Mononuclear cell (primary cell): ENCODE measurements around the gene RCHY1. TPM values are rescaled to one million over a fixed set of nuclear protein-coding genes. Genes with fewer than 3 reads are reported as not detected.
"Not testable (repeated sequence)": the region's sequence is repeated elsewhere in the genome, so short reads cannot be mapped to it uniquely, and the experiment has no call there.

ENCODE experiments used
- H3K27me3 ChIP-seq: 2 replicates; pipeline ENCODE4 v1.6.0; 2011; ENCODE audit warnings: low read length, control low read depth; ENCODE audit not compliant: insufficient read depth
- H3K4me1 ChIP-seq: 2 replicates; pipeline ENCODE4 v1.5.1; 2011; ENCODE audit warnings: mild to moderate bottlenecking, low read length, control low read depth; ENCODE audit not compliant: insufficient read depth
- H3K4me3 ChIP-seq: 2 replicates; pipeline ENCODE4 v1.5.1; 2011; ENCODE audit warnings: mild to moderate bottlenecking, low read length, moderate library complexity
- H3K9me3 ChIP-seq: 2 replicates; pipeline ENCODE4 v1.5.1; 2011; ENCODE audit warnings: low read depth, mild to moderate bottlenecking, control low read depth, low read length
- total RNA-seq: library from RNA; depleted of rRNA; stranded (reverse); fragments of >200 nt; gene quantifications from one replicate; pipeline ENCODE4 v1.2.3, GENCODE V29; 2012

RCHY1 gene
- total RNA-seq, 1 donor = 52.4 TPM

DNA sequence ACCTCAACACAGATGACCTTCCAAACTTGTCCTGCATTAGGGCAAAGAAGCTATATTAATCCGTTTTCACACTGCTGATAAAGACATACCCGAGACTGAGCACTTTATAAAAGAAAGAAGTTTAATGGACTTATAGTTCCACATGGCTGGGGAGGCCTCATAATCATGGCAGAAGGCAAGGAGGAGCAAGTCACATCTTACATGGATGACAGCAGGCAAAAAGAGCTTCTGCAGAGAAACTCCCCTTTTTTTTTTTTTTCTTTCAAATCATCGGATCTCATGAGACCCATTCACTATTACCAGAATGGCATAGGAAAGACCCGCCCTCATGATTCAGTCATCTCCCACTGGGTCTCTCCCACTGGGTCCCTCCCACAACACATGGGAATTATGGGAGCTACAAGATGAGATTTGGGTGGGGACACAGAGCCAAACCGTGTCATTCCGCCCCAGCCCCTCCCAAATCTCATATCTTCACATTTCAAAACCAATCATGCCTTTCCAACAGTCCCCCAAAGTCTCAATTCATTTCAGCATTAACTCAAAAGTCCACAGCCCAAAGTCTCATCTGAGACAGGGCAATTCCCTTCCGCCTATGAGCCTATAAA, 17.4 kb upstream of the RCHY1 start:
- H3K9me3 ChIP-seq, H3K4me1 ChIP-seq, H3K4me3 ChIP-seq, H3K27me3 ChIP-seq: not testable (repeated sequence)

DNA sequence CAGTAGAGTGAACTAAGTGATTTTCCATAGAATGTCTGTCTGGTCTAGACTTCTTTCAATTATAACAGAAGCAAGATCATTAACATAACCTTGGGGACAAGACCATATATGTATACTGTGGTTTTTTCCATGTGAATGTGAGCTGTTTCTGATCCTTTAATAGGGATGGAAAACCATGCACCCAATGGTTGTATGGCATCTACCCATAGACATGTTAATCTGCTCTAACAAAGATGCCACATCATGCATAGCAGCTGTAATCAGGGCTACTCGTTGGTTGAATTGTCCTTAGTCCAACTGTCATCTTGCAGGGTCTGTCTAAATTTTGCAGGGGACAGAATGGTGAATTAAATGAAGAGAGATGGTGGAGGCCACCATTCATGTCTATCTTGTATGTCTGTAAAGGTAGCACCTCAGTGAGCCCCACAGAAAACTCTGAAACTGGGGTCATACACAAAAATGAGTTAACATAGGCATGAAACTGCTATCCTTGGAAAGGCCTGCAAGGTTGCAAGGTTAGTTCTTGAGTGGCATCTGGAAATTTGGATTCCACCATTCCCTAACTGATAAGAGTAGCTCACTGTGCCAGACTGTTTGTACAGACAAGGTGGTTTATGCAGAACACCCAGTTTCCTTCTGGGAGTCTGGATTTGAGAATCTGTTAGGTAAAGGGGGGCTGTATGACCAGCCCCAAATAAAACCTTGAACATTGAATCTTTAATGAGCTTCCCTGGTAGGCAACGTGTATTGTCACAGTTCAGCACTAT, 16.5 kb upstream of the RCHY1 start:
- Histone ChIP-seq H3K9me3 (no peaks in the 10 kb centered on the region), H3K27me3 (no peaks in the 10 kb centered on the region), H3K4me3 (no peak overlapping the region), H3K4me1 (no peaks in the 10 kb centered on the region)

DNA sequence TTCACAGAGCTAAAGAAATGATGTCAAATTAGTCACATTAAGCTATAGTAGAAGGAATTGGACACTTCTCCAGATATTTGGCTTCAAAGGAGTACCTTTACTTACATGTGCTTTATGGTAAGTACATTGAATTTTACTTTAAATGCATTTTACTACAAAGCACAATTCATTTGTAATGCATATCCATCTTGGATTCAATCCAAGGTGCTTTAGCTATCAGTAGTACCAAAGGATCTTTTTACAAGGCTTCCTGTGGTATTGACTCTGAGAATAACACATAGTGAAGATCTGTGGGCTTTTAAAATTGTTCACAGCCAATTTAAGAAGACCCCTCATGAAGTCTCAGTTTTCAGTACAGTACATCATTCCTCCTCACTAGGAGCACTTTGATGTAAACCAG, 13.3 kb upstream of the RCHY1 start:
- no peaks in the 10 kb centered on the region for H3K9me3 ChIP-seq
- H3K4me3 ChIP-seq = no peak overlapping the region
- no peaks in the 10 kb centered on the region for H3K4me1 ChIP-seq
- H3K27me3 ChIP-seq = no peaks in the 10 kb centered on the region

DNA sequence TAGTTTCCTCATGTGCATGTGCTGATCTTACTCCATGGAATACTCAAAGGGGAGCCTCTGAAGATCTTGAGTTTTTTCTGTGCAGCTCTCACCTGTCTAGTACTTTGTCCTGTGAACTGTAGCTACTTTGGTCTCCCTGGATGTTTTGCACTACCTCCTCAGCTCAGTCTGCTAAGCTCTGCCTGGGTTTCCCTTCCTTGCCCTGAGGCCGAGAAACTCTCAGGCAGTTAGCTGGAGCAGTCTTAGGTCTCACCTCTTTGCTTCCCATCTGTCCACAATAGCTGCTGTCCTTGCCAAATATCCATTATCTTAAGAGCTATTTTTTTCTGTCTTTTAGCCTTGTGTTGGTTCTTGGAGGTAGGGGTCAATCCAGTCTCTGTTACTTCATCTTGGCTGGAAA, 11.7 kb upstream of the RCHY1 start:
- Histone ChIP-seq H3K4me1 (no peaks in the 10 kb centered on the region), H3K9me3 (no peaks in the 10 kb centered on the region), H3K4me3 (no peak overlapping the region), H3K27me3 (no peaks in the 10 kb centered on the region)

DNA sequence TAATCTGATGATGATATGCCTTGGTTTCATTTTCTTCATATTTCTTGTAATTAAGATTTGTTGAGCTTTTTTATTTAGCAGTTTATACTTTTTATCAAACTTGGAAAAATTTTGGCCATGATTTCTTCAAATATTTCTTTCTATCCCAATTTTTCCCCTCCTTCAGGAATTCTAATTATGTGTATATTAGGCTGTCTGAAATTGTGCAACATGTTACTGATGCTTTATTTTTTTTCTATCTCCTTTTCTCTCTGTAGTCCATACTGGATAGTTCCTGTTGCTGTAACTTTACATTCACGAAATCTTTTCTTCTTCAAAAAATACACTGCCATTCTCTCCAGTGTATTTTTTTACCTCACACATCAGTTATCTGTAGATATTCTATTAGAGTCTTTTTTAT, 10.9 kb upstream of the RCHY1 start:
- Histone ChIP-seq H3K9me3 (no peaks in the 10 kb centered on the region), H3K4me1 (no peaks in the 10 kb centered on the region), H3K4me3 (no peak overlapping the region), H3K27me3 (no peaks in the 10 kb centered on the region)

DNA sequence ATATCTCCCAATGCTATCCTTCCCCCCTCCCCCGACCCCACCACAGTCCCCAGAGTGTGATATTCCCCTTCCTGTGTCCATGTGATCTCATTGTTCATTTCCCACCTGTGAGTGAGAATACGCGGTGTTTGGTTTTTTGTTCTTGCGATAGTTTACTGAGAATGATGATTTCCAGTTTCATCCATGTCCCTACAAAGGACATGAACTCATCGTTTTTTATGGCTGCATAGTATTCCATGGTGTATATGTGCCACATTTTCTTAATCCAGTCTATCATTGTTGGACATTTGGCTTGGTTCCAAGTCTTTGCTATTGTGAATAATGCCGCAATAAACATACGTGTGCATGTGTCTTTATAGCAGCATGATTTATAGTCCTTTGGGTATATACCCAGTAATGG, 5.2 kb upstream of the RCHY1 start:
- H3K27me3 ChIP-seq, H3K9me3 ChIP-seq, H3K4me3 ChIP-seq, H3K4me1 ChIP-seq: not testable (repeated sequence)

DNA sequence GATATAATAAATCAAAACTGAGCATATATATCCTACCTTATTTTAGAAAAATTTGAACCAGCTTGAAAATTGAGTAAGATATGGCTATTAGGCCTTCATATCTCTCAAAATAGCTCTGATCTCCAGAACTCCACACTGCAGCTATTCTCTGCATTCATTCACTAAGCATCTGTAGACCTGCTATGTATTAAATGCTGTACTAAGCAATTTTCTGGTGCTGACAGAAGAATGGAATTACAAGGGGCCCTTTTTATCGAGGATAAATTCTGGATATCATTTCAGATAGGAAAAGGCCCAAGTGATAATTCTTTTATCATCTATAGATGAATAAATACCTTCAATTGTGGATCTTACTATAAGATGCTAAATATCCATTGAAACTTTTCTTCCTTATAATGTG, 1.9 kb upstream of the RCHY1 start:
- Histone ChIP-seq H3K4me3 (no peak overlapping the region), H3K9me3 (no peaks in the 10 kb centered on the region), H3K4me1 (peaks cover 34% of the 10 kb centered on the region), H3K27me3 (no peaks in the 10 kb centered on the region)

DNA sequence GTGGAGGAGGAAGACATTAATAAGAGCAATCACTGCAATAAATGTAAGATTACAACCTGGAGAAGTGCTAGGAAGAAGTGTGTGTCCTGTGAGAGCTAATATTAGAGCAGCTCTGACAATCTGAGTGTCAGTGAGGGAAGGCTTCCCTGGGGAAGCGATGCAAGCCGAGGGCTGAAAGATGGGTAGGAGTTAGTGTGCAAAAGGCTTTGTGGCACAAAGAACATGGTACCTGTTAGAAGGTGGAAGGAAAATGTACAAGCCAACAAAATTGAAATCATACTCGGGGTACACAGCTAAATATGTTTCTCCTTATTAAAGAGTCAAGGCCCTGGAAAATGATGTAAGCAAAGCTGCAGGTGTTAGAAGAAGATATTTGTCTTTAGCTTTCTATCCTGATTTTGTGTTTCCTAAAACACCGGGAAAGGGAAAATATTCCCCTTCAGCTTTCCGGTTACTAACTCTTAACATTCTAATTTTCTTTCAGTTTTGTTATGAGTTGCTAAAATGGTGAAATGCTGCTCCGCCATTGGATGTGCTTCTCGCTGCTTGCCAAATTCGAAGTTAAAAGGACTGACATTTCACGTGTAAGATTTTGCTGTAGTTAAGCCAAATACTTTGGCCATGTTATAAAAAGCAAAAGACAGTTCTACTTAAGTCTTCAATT, 878 bp upstream of the RCHY1 start:
- peaks cover 42% of the 10 kb centered on the region for H3K4me1 ChIP-seq
- H3K9me3 ChIP-seq = no peaks in the 10 kb centered on the region
- peak overlapping the region; percentile 83 for H3K4me3 ChIP-seq
- no peaks in the 10 kb centered on the region for H3K27me3 ChIP-seq

DNA sequence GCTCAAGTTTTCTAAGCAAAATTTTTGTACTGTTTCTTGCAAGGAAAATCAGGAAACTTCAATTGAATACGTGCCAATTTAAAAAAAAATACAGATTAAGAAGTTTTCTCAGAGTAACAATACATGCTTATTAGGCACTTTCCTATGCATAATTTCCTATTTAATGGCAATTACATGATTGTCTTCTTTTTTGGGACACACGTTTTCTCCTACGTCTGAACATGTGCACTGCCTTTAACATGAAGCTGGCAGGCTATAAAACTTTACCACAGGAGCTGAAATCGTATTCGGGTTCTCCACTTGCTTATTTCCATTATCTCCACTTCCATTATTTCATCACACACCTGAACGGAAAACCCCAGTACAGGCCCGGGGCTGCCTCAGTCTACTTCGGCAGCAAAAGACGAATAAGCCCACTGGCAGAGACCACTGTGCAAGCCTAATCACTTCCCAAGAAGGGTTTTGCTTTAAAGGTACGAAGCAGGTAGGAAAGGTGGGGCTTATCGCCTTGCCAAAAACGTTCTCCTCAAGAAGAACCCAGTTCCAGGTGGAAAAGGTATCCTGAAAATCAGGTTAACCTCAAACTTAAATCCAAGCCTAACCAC, 575 bp downstream of the RCHY1 start:
- Histone ChIP-seq H3K9me3 (no peaks in the 10 kb centered on the region), H3K4me3 (peak overlapping the region; percentile 83), H3K27me3 (no peaks in the 10 kb centered on the region), H3K4me1 (peaks cover 52% of the 10 kb centered on the region)

DNA sequence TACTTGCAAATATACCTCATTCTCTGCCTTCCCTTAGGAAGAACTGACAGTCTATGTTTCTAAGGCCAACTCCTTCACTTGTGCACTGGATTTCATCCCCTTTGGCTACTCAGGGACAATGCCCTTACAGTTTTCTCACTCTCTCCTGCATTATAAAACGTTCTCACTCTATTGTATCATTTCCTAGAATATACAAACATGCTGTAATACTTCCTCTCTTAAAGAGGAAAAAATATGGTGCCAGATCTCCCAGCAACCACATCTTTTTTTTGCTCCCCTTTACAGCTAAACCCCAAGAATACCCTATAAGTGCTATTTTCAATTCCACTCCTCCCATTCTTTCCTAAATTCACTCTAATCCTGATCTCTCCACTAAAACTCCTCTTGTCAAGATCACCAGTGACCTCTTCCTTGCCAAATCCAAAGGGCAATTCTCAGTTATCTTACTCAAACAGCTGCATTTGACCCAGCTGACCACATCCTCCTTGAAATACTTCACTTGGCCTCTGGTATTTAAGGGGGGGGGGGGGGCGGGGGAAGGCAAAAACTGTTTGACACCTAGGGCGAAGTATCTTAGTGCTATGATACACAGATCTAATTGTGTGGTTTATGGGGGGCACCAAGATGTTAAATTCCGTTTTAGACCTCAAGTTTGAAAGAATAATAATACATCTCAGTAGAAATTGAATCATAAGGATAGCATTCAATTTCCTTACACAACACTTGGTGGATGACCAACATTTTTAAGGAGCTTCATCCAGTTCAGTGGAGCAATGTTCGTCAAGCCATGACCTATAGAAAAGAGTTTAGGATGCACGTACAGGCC, 1.6 kb downstream of the RCHY1 start:
- Histone ChIP-seq H3K27me3 (no peaks in the 10 kb centered on the region), H3K4me1 (peaks cover 52% of the 10 kb centered on the region), H3K4me3 (peak overlapping the region; percentile 83), H3K9me3 (no peaks in the 10 kb centered on the region)

DNA sequence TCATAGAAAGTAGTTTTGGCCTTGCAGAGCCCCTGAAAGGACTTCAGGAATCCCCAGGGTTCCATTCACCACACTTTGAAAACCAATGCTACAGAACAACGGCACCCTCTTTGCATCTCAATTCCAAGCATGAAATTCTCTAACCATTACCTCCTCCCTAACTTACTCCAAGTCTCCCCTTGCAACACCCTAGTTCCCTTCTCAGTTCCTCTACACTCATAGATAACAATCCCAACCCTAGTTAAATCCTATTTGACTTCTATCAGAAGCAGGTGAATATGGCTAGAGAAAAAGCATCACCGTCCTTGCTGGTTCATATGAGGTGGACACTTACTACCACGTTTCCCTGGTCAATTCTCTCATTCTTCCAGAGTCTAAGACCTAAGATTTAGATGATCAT, 2.4 kb downstream of the RCHY1 start:
- Histone ChIP-seq H3K4me3 (no peak overlapping the region), H3K4me1 (peaks cover 52% of the 10 kb centered on the region), H3K9me3 (no peaks in the 10 kb centered on the region), H3K27me3 (no peaks in the 10 kb centered on the region)

DNA sequence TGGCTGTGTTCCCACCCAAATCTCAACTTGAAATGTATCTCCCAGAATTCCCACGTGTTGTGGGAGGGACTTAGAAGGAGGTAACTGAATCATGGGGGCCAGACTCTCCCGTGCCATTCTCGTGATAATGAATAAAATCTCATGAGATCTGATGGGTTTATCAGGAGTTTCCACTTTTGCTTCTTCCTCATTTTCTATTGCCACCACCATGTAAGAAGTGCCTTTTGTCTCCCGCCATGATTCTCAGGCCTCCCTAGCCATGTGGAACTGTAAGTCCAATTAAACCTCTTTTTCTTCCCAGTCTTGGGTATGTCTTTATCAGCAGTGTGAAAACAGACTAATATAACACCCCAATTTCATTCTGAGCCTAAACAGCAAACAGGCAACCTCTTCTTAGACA, 4.6 kb downstream of the RCHY1 start:
- peaks cover 44% of the 10 kb centered on the region for H3K4me1 ChIP-seq

DNA sequence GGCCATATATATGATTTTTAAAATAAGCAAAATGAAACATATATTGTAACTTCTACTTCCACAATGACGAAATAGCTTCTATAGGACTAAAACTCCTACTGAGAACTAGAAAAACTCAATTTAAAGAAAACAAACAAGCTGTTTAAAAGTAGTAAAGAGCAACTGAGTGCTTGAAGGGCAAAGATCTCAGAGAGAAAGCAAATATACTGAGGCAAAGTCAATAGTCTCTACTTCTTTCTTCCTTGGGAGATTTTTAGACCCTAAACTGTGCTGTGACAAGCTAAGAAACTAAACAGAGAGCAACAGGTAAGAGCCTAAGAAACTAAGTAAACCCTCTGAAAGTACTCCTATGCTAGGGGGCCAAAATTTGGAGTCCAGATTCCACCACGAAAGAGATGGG, 8.6 kb downstream of the RCHY1 start:
- H3K4me1 ChIP-seq = peaks cover 14% of the 10 kb centered on the region
- no peak overlapping the region for H3K4me3 ChIP-seq
- H3K27me3 ChIP-seq = no peaks in the 10 kb centered on the region
- no peaks in the 10 kb centered on the region for H3K9me3 ChIP-seq

More for the DNA sequence above, 4.6 kb downstream of the RCHY1 start:
- not testable (repeated sequence) for H3K9me3 ChIP-seq, H3K27me3 ChIP-seq, H3K4me3 ChIP-seq

DNA sequence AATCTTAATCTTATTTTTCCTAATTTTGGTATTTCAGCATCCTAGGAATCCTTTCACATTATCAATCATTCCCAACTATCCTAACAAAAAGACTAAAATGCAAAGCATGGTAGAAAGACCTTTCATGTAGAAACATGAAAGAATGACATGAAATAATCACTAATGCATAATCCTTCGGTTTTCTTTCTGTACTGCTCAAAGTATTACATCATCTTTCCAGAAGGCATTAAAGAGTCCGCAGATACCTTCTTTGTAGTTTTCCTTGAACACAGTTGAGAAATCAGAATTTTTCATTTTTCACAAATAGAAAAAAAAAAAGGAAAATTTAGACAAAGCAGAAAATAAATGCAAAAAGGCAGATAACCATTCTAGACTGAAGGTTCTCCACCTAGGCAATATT, 11.5 kb downstream of the RCHY1 start:
- Histone ChIP-seq H3K4me1 (no peaks in the 10 kb centered on the region), H3K9me3 (no peaks in the 10 kb centered on the region), H3K4me3 (no peak overlapping the region), H3K27me3 (no peaks in the 10 kb centered on the region)

DNA sequence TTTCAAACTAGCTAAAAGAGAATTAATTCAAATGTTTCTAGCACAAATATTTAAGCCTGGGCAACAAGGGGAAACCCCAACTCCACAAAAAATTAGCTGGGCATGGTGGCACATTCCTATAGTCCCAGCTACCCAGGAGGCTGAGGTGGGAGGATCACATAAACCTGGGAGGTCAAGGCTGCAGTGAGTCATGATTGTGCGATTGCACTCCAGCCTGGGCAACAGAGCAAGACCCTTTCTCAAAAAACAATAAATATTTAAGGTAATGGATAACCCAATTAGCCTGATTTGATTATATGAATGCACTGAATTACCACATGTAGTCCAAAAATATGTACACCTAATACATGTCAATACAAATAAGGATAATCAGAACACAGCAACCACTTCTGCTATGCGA, 14.3 kb downstream of the RCHY1 start:
- Histone ChIP-seq H3K4me1 (peaks cover 12% of the 10 kb centered on the region), H3K27me3 (no peaks in the 10 kb centered on the region), H3K4me3 (no peak overlapping the region), H3K9me3 (no peaks in the 10 kb centered on the region)
